B cell (primary cell): ENCODE data around the gene OR52D1.

Experiments
- CTCF ChIP-seq: fragments of 200-600 bp; IDR thresholded peaks from one replicate; pipeline ENCODE4 v1.8.0; 2022; ENCODE audit warnings: antibody characterized with exemption, mild to moderate bottlenecking
- EZH2 ChIP-seq: IDR thresholded peaks from 2 replicates; pipeline ENCODE4 v1.6.1; 2012; ENCODE audit warnings: borderline replicate concordance, low read depth, mild to moderate bottlenecking, moderate library complexity, low read length; ENCODE audit not compliant: insufficient read depth, poor library complexity, severe bottlenecking

- TF ChIP-seq CTCF (no peak), EZH2 (no peak)
Measured at GRCh38 chr11:5486421-5486820, 2.1 kb upstream of the OR52D1 start.
